Naive B cell (primary cell): ENCODE results near the gene PACS2. TPM values are rescaled to one million over a fixed set of nuclear protein-coding genes. Genes with fewer than 3 reads are reported as not detected.
"Not testable (repeated sequence)": the region's sequence is repeated elsewhere in the genome, so short reads cannot be mapped to it uniquely, and the experiment has no call there.

Experiments used
- ATAC-seq, 2 donors: fragments of 150-1000 bp; cut with Tn5 transposase; 2 replicates each; pipeline ENCODE4 v1.10.0; 2021; ENCODE audit warnings: low read depth in 2 of 2, mild to moderate bottlenecking in 2 of 2, moderate library complexity in 2 of 2
- DNase-seq: peaks from one replicate; pipeline ENCODE4 v3.0.0; 2022
- H3K27ac Mint-ChIP-seq, 6 donors: one replicate each; pipeline ENCODE4 v1.8.0; 2020 to 2022; ENCODE audit warnings: mild to moderate bottlenecking in 6 of 6, mixed read lengths in 6 of 6, moderate library complexity in 5 of 6, inconsistent platforms in 2 of 6
- H3K27me3 Mint-ChIP-seq, 3 donors: one replicate each; pipeline ENCODE4 v1.8.0; 2021 to 2022; ENCODE audit warnings: mixed read lengths in 3 of 3, mild to moderate bottlenecking in 1 of 3
- H3K36me3 Mint-ChIP-seq, 2 donors: one replicate each; pipeline ENCODE4 v1.8.0; 2020 to 2022; ENCODE audit warnings: mixed read lengths in 2 of 2, inconsistent platforms in 1 of 2, mild to moderate bottlenecking in 1 of 2
- H3K4me1 Mint-ChIP-seq, 3 donors: one replicate each; pipeline ENCODE4 v1.8.0; 2020 to 2022; ENCODE audit warnings: mixed read lengths in 3 of 3, inconsistent platforms in 1 of 3, mild to moderate bottlenecking in 1 of 3, moderate library complexity in 1 of 3
- H3K4me3 Mint-ChIP-seq, 8 donors: one replicate each; pipeline ENCODE4 v1.8.0; 2020 to 2022; ENCODE audit warnings: mild to moderate bottlenecking in 8 of 8, mixed read lengths in 8 of 8, moderate library complexity in 8 of 8, inconsistent platforms in 2 of 8
- H3K9me3 Mint-ChIP-seq, 7 donors: one replicate each; pipeline ENCODE4 v1.8.0; 2020 to 2022; ENCODE audit warnings: mixed read lengths in 7 of 7, mild to moderate bottlenecking in 5 of 7, inconsistent platforms in 2 of 7, moderate library complexity in 1 of 7
- polyA plus RNA-seq, 6 donors: library from polyadenylated mRNA; unstranded; fragments of 300-500 nt; fragmentation: Illumina TruSeq; gene quantifications; one replicate each; pipeline ENCODE4 v1.2.3, GENCODE V29; 2021; ENCODE audit warnings: low read depth in 6 of 6

PACS2 gene
- polyA plus RNA-seq, 6 donors from 2014 or later = 1.3 to 3.7 (median 1.5) TPM

GRCh38 chr14:105326568-105326867 is 12.0 kb downstream of the PACS2 start:
- Mint-ChIP-seq H3K9me3 (no peaks in the 10 kb centered on the region), H3K4me1 (peaks cover 18 to 31% (median 23%) of the 10 kb centered on the region in 3 donors), H3K36me3 (peaks cover 0 to under 1% of the 10 kb centered on the region in 2 donors), H3K27me3 (no peaks in the 10 kb centered on the region), H3K4me3 (no peak overlapping the region), H3K27ac (no peak overlapping the region)
- ATAC-seq (no peak), DNase-seq (no peak)

- Mint-ChIP-seq H3K27ac (peak overlapping the region in 1 of 6 donors; percentile 45), H3K27me3 (no peaks in the 10 kb centered on the region), H3K4me1 (peaks cover 23 to 36% (median 28%) of the 10 kb centered on the region in 3 donors), H3K9me3 (no peaks in the 10 kb centered on the region), H3K4me3 (no peak overlapping the region), H3K36me3 (peaks cover 0 to 5% of the 10 kb centered on the region in 2 donors)
- ATAC-seq (no peak), DNase-seq (no peak)
These were observed 12.5 kb downstream of the PACS2 start for GRCh38 chr14:105326891-105327694.

- not testable (repeated sequence) for DNase-seq, H3K4me3 Mint-ChIP-seq, ATAC-seq, H3K27me3 Mint-ChIP-seq, H3K36me3 Mint-ChIP-seq, H3K9me3 Mint-ChIP-seq
- H3K4me1 Mint-ChIP-seq = peaks cover 24 to 39% (median 29%) of the 10 kb centered on the region in 3 donors
- H3K27ac Mint-ChIP-seq = peak overlapping the region in 1 of 6 donors; percentile 45
These were observed 13.1 kb downstream of the PACS2 start for GRCh38 chr14:105327695-105328045.

GRCh38 chr14:105328070-105328677 is 13.6 kb downstream of the PACS2 start:
- Mint-ChIP-seq H3K4me1 (peaks cover 29 to 43% (median 33%) of the 10 kb centered on the region in 3 donors), H3K36me3 (peaks cover 0 to 5% of the 10 kb centered on the region in 2 donors), H3K27ac (no peak overlapping the region)

GRCh38 chr14:105328678-105329390 is 14.3 kb downstream of the PACS2 start:
- H3K27me3 Mint-ChIP-seq = no peaks in the 10 kb centered on the region
- H3K36me3 Mint-ChIP-seq = peaks cover 0 to 5% of the 10 kb centered on the region in 2 donors
- H3K4me1 Mint-ChIP-seq = peaks cover 24 to 38% (median 33%) of the 10 kb centered on the region in 3 donors
- H3K4me3 Mint-ChIP-seq = no peak overlapping the region
- H3K27ac Mint-ChIP-seq = no peak overlapping the region
- ATAC-seq = no peak
- H3K9me3 Mint-ChIP-seq = no peaks in the 10 kb centered on the region
- no peak for DNase-seq

More at GRCh38 chr14:105328070-105328677, 13.6 kb downstream of the PACS2 start:
- H3K4me3 Mint-ChIP-seq = no peak overlapping the region
- H3K27me3 Mint-ChIP-seq = no peaks in the 10 kb centered on the region
- no peak for DNase-seq
- no peak for ATAC-seq
- H3K9me3 Mint-ChIP-seq = no peaks in the 10 kb centered on the region

GRCh38 chr14:105329411-105330150 is 15.0 kb downstream of the PACS2 start:
- Mint-ChIP-seq H3K27ac (no peak overlapping the region), H3K36me3 (peaks cover 0 to 5% of the 10 kb centered on the region in 2 donors), H3K27me3 (no peaks in the 10 kb centered on the region), H3K9me3 (no peaks in the 10 kb centered on the region), H3K4me3 (no peak overlapping the region), H3K4me1 (peaks cover 24 to 38% (median 33%) of the 10 kb centered on the region in 3 donors)
- DNase-seq (no peak), ATAC-seq (no peak)

GRCh38 chr14:105330491-105330895 is 15.9 kb downstream of the PACS2 start:
- Mint-ChIP-seq H3K27me3 (no peaks in the 10 kb centered on the region), H3K4me1 (peaks cover 24 to 38% (median 33%) of the 10 kb centered on the region in 3 donors), H3K9me3 (no peaks in the 10 kb centered on the region), H3K27ac (no peak overlapping the region), H3K36me3 (peaks cover 0 to 5% of the 10 kb centered on the region in 2 donors), H3K4me3 (peak overlapping the region in 2 of 8 donors; percentile 41 to 51)
- DNase-seq (no peak), ATAC-seq (no peak)

GRCh38 chr14:105331575-105332349 is 17.2 kb downstream of the PACS2 start:
- peaks cover 30 to 37% (median 33%) of the 10 kb centered on the region in 3 donors for H3K4me1 Mint-ChIP-seq
- peak overlapping the region in 4 of 6 donors; percentile 19 to 52 (median 41) for H3K27ac Mint-ChIP-seq
- H3K36me3 Mint-ChIP-seq = peaks cover 0 to 5% of the 10 kb centered on the region in 2 donors
- DNase-seq = no peak
- H3K4me3 Mint-ChIP-seq = peak overlapping the region in 1 of 8 donors; percentile 44
- ATAC-seq = no peak
- no peaks in the 10 kb centered on the region for H3K27me3 Mint-ChIP-seq
- no peaks in the 10 kb centered on the region for H3K9me3 Mint-ChIP-seq

- peaks cover 27 to 33% (median 33%) of the 10 kb centered on the region in 3 donors for H3K4me1 Mint-ChIP-seq
- peak overlapping the region in 2 of 6 donors; percentile 37 to 52 for H3K27ac Mint-ChIP-seq
- DNase-seq (no peak), ATAC-seq (no peak)
- H3K27me3 Mint-ChIP-seq = no peaks in the 10 kb centered on the region
- H3K9me3 Mint-ChIP-seq = no peaks in the 10 kb centered on the region
- H3K36me3 Mint-ChIP-seq = peaks cover 0 to 5% of the 10 kb centered on the region in 2 donors
- no peak overlapping the region for H3K4me3 Mint-ChIP-seq
These were observed 17.9 kb downstream of the PACS2 start for GRCh38 chr14:105332350-105332874.

GRCh38 chr14:105333020-105333490 is 18.5 kb downstream of the PACS2 start:
- Mint-ChIP-seq H3K36me3 (peaks cover 0 to 5% of the 10 kb centered on the region in 2 donors), H3K4me3 (no peak overlapping the region), H3K4me1 (peaks cover 27 to 33% (median 33%) of the 10 kb centered on the region in 3 donors), H3K27ac (no peak overlapping the region), H3K9me3 (no peaks in the 10 kb centered on the region), H3K27me3 (no peaks in the 10 kb centered on the region)
- ATAC-seq = no peak
- DNase-seq = no peak

- H3K27ac Mint-ChIP-seq = no peak overlapping the region
- H3K9me3 Mint-ChIP-seq = no peaks in the 10 kb centered on the region
- no peak overlapping the region for H3K4me3 Mint-ChIP-seq
- H3K36me3 Mint-ChIP-seq = peaks cover 0 to 5% of the 10 kb centered on the region in 2 donors
- H3K27me3 Mint-ChIP-seq = no peaks in the 10 kb centered on the region
- no peak for DNase-seq
- no peak for ATAC-seq
- peaks cover 26 to 32% (median 28%) of the 10 kb centered on the region in 3 donors for H3K4me1 Mint-ChIP-seq
These were observed 19.2 kb downstream of the PACS2 start for GRCh38 chr14:105333613-105334364.
